ENCODE data around the gene ABCB8. TPM values are rescaled to one million over a fixed set of nuclear protein-coding genes. Genes with fewer than 3 reads are reported as not detected.

The ABCB8 gene
- total RNA-seq, 1 donor from 2014 or later: 38.1 TPM

GRCh38 chr7:151032936-151033863 lies 5.0 kb downstream of the ABCB8 start:
- peaks cover 14% of the 10 kb centered on the region for H3K4me1 Mint-ChIP-seq (ENCODE audit: unreplicated experiment)
- TF ChIP-seq CTCF (IDR thresholded peaks at IDR 0.05): no peak
- no peaks in the 10 kb centered on the region for H3K9me3 Mint-ChIP-seq (ENCODE audit: unreplicated experiment)
- H3K36me3 Mint-ChIP-seq (ENCODE audit: unreplicated experiment): no peaks in the 10 kb centered on the region
- no peak overlapping the region for H3K27ac Mint-ChIP-seq (ENCODE audit: unreplicated experiment)
- no peak overlapping the region for H3K4me3 Mint-ChIP-seq (ENCODE audit: unreplicated experiment)
- H3K27me3 Mint-ChIP-seq (ENCODE audit: unreplicated experiment): no peaks in the 10 kb centered on the region
- no peak for DNase-seq (ENCODE audit: extremely low spot score, unreplicated experiment)

DNA sequence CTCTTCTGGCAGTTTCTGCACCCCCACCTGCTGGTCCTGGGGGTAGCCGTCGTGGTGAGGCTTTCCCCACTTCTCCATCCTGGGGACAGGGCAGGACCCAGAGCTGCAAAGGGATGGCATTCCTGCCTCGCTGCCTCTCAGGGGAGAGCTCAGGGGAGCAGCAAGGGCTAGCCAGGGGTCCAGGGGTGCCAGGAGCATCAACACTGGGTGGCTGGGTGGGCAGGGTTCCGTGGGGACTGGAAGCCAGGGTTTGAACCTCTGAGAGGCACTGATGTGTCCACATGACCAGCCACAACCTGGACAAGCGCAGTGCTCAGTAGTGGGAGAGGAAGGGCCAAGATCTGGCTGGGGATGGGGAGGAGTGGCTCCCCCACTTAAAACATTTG lies 5.6 kb downstream of the ABCB8 start:
- no peak for TF ChIP-seq CTCF (IDR thresholded peaks at IDR 0.05)
- Mint-ChIP-seq H3K4me3 (ENCODE audit: unreplicated experiment) (no peak overlapping the region), H3K27me3 (ENCODE audit: unreplicated experiment) (no peaks in the 10 kb centered on the region), H3K36me3 (ENCODE audit: unreplicated experiment) (no peaks in the 10 kb centered on the region), H3K9me3 (ENCODE audit: unreplicated experiment) (no peaks in the 10 kb centered on the region), H3K27ac (ENCODE audit: unreplicated experiment) (no peak overlapping the region), H3K4me1 (ENCODE audit: unreplicated experiment) (peaks cover 15% of the 10 kb centered on the region)
- no peak for DNase-seq (ENCODE audit: extremely low spot score, unreplicated experiment)

- no peak overlapping the region for H3K4me3 Mint-ChIP-seq (ENCODE audit: unreplicated experiment)
- H3K27ac Mint-ChIP-seq (ENCODE audit: unreplicated experiment): no peak overlapping the region
- no peak for DNase-seq (ENCODE audit: extremely low spot score, unreplicated experiment)
- peaks cover 15% of the 10 kb centered on the region for H3K4me1 Mint-ChIP-seq (ENCODE audit: unreplicated experiment)
- H3K9me3 Mint-ChIP-seq (ENCODE audit: unreplicated experiment): no peaks in the 10 kb centered on the region
- TF ChIP-seq CTCF (IDR thresholded peaks at IDR 0.05): no peak
- no peaks in the 10 kb centered on the region for H3K27me3 Mint-ChIP-seq (ENCODE audit: unreplicated experiment)
- no peaks in the 10 kb centered on the region for H3K36me3 Mint-ChIP-seq (ENCODE audit: unreplicated experiment)
Observed at GRCh38 chr7:151034312-151035025, 6.2 kb downstream of the ABCB8 start.

DNA sequence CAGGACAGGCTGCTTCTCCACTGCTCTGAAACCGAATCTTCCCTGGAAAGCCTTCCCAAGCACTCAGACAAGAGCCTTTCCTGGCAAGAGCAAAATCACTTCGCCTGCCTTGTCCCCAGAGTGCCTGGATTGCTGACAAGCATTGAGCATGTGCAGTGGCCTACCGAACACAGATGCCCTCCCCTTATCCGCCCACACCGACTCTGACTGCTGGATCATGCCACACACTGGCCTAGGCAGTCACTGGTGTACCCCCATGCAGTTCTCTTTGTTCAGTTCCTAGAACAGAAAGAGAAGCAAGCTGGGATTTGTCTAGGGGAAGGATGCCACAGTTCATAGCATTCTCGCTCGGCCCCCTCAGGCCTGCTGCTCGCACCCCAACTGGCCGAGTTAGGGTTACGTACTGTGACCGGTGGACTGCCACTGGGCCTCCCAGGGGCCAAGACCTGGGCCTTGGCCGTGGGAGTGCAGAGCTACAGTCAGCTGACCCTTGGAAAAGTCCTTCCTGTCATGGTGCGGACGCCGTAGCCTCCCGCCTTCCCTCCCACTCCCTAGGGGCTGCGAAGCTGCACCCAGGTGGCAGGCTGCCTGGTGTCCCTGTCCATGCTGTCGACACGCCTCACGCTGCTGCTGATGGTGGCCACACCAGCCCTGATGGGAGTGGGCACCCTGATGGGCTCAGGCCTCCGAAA lies 6.9 kb downstream of the ABCB8 start:
- Mint-ChIP-seq H3K27ac (ENCODE audit: unreplicated experiment) (no peak overlapping the region), H3K9me3 (ENCODE audit: unreplicated experiment) (no peaks in the 10 kb centered on the region), H3K4me3 (ENCODE audit: unreplicated experiment) (no peak overlapping the region)

More for the DNA sequence above, 6.9 kb downstream of the ABCB8 start:
- Mint-ChIP-seq H3K4me1 (ENCODE audit: unreplicated experiment) (peaks cover 18% of the 10 kb centered on the region), H3K36me3 (ENCODE audit: unreplicated experiment) (no peaks in the 10 kb centered on the region), H3K27me3 (ENCODE audit: unreplicated experiment) (no peaks in the 10 kb centered on the region)
- no peak for DNase-seq (ENCODE audit: extremely low spot score, unreplicated experiment)
- TF ChIP-seq CTCF (IDR thresholded peaks at IDR 0.05): no peak

All from osteocyte (in vitro differentiated cells).